Mesenchymal stem cell (in vitro differentiated cells and primary cell): ENCODE measurements around the gene ALPI.
"Not testable (repeated sequence)": the region's sequence is repeated elsewhere in the genome, so short reads cannot be mapped to it uniquely, and the experiment has no call there.

Experiments used
- DNase-seq: peaks from one replicate; pipeline ENCODE4 v3.0.0-alpha.2; 2013
- H2AFZ ChIP-seq: one replicate; pipeline ENCODE4 v1.6.1; 2013; ENCODE audit warnings: low read depth, mild to moderate bottlenecking, control low read depth, inconsistent platforms, low read length, moderate library complexity
- H2AK5ac ChIP-seq: 2 replicates; pipeline ENCODE4 v1.6.1; 2013; ENCODE audit warnings: low read length, moderate library complexity, mild to moderate bottlenecking, inconsistent platforms; ENCODE audit not compliant: severe bottlenecking
- H2BK120ac ChIP-seq: one replicate; pipeline ENCODE4 v1.6.1; 2013; ENCODE audit warnings: low read depth, mild to moderate bottlenecking, inconsistent platforms, low read length, moderate library complexity
- H2BK12ac ChIP-seq, 2 experiments: one replicate each; pipeline ENCODE4 v1.6.1; 2013; ENCODE audit warnings: inconsistent platforms in 2 of 2, low read length in 2 of 2, mild to moderate bottlenecking in 2 of 2, moderate library complexity in 2 of 2, control low read depth in 1 of 2
- H2BK15ac ChIP-seq: one replicate; pipeline ENCODE4 v1.6.1; 2013; ENCODE audit warnings: mild to moderate bottlenecking, low read depth, inconsistent platforms; ENCODE audit not compliant: poor library complexity, severe bottlenecking
- H2BK5ac ChIP-seq: 2 replicates; pipeline ENCODE4 v1.6.1; 2013; ENCODE audit warnings: low read depth, mild to moderate bottlenecking, low read length, control low read depth, inconsistent platforms; ENCODE audit not compliant: poor library complexity, severe bottlenecking
- H3K14ac ChIP-seq, 2 experiments: one replicate each; pipeline ENCODE4 v1.6.1; 2013; ENCODE audit warnings: inconsistent platforms in 2 of 2, low read length in 2 of 2, control low read depth in 1 of 2, mild to moderate bottlenecking in 1 of 2, moderate library complexity in 1 of 2
- H3K18ac ChIP-seq, 2 experiments: one replicate each; pipeline ENCODE4 v1.6.1; 2013; ENCODE audit warnings: inconsistent platforms in 2 of 2, low read length in 2 of 2, control low read depth in 1 of 2, low read depth in 1 of 2, mild to moderate bottlenecking in 1 of 2
- H3K23ac ChIP-seq, 2 experiments: one replicate each; pipeline ENCODE4 v1.6.1; 2013; ENCODE audit warnings: inconsistent platforms in 2 of 2, low read length in 2 of 2, mild to moderate bottlenecking in 2 of 2, moderate library complexity in 2 of 2, control low read depth in 1 of 2
- H3K27ac ChIP-seq: 2 replicates; pipeline ENCODE4 v1.5.1; 2013; ENCODE audit warnings: mild to moderate bottlenecking, moderate library complexity, low read length, control low read depth, inconsistent platforms; ENCODE audit not compliant: poor library complexity, severe bottlenecking
- H3K27me3 ChIP-seq, 2 experiments: 2 replicates each; pipeline versions ENCODE4 v1.6.1 to v1.7.0; 2013; ENCODE audit warnings: low read length in 2 of 2, mild to moderate bottlenecking in 2 of 2, moderate library complexity in 2 of 2, control low read depth in 1 of 2, inconsistent platforms in 1 of 2; ENCODE audit not compliant: control insufficient read depth in 1 of 2, insufficient read depth in 1 of 2
- H3K36me3 ChIP-seq, 2 experiments: 2 replicates each; pipeline versions ENCODE4 v1.6.1 to v1.7.0; 2013; ENCODE audit warnings: low read length in 2 of 2, control low read depth in 1 of 2, inconsistent platforms in 1 of 2, low read depth in 1 of 2, mild to moderate bottlenecking in 1 of 2; ENCODE audit not compliant: insufficient read depth in 2 of 2, control insufficient read depth in 1 of 2
- H3K4ac ChIP-seq, 2 experiments: one replicate each; pipeline ENCODE4 v1.6.1; 2013; ENCODE audit warnings: inconsistent platforms in 2 of 2, low read length in 2 of 2, mild to moderate bottlenecking in 2 of 2, moderate library complexity in 2 of 2, control low read depth in 1 of 2, low read depth in 1 of 2
- H3K4me1 ChIP-seq: 2 replicates; pipeline ENCODE4 v1.6.1; 2013; ENCODE audit warnings: low read depth, low read length, control low read depth; ENCODE audit not compliant: control insufficient read depth, insufficient read depth
- H3K4me2 ChIP-seq: 2 replicates; pipeline ENCODE4 v1.6.1; 2013; ENCODE audit warnings: low read length, mild to moderate bottlenecking, inconsistent platforms; ENCODE audit not compliant: poor library complexity, severe bottlenecking
- H3K4me3 ChIP-seq, 2 experiments: 2 replicates each; pipeline versions ENCODE4 v1.5.1 to v1.7.0; 2013; ENCODE audit warnings: low read length in 2 of 2, mild to moderate bottlenecking in 2 of 2, control low read depth in 1 of 2, low read depth in 1 of 2; ENCODE audit not compliant: insufficient read depth in 1 of 2
- H3K79me1 ChIP-seq: replicated peaks from 2 replicates; pipeline ENCODE4 v1.6.1; 2013; ENCODE audit warnings: mild to moderate bottlenecking, control low read depth, low read length, inconsistent platforms; ENCODE audit not compliant: poor library complexity, severe bottlenecking
- H3K9ac ChIP-seq: 2 replicates; pipeline ENCODE4 v1.7.0; 2013; ENCODE audit warnings: mild to moderate bottlenecking, low read length, moderate library complexity
- H3K9me3 ChIP-seq: 2 replicates; pipeline ENCODE4 v1.7.0; 2013; ENCODE audit warnings: mild to moderate bottlenecking, low read length; ENCODE audit not compliant: control insufficient read depth
- H4K8ac ChIP-seq: one replicate; pipeline ENCODE4 v1.6.1; 2013; ENCODE audit warnings: inconsistent platforms, mild to moderate bottlenecking, low read length, moderate library complexity
- H4K91ac ChIP-seq: one replicate; pipeline ENCODE4 v1.6.1; 2013; ENCODE audit warnings: mild to moderate bottlenecking, low read length, inconsistent platforms
- WGBS: methylation state at CpG from one replicate; pipeline ENCODE4 v1.1.7; 2013; ENCODE audit warnings: mixed read lengths; 5-methylcytosine and 5-hydroxymethylcytosine counted together

Gene ALPI

GRCh38 chr2:232422996-232423395 is 33.0 kb upstream of the ALPI start:
- H3K4ac ChIP-seq, H3K4me2 ChIP-seq, H4K91ac ChIP-seq, DNase-seq, H2AK5ac ChIP-seq, H3K18ac ChIP-seq, H3K23ac ChIP-seq, H4K8ac ChIP-seq, H2BK15ac ChIP-seq, H2BK120ac ChIP-seq, H3K79me1 ChIP-seq, H3K14ac ChIP-seq, H2BK5ac ChIP-seq, H3K9ac ChIP-seq, H2AFZ ChIP-seq, H3K9me3 ChIP-seq, H2BK12ac ChIP-seq, H3K4me3 ChIP-seq, H3K27ac ChIP-seq, H3K36me3 ChIP-seq: not testable (repeated sequence)
- peaks cover 59 to 75% of the 10 kb centered on the region in 2 experiments for H3K27me3 ChIP-seq
- no CpG with 5 or more reads among the region's 3 CpGs for WGBS
- peaks cover 22% of the 10 kb centered on the region for H3K4me1 ChIP-seq

GRCh38 chr2:232423407-232423806 is 32.5 kb upstream of the ALPI start:
- not testable (repeated sequence) for H4K8ac ChIP-seq, H2BK15ac ChIP-seq, DNase-seq

GRCh38 chr2:232431705-232432590 is 24.0 kb upstream of the ALPI start:
- Histone ChIP-seq H2BK15ac (no peak overlapping the region), H2BK120ac (no peak overlapping the region), H2AK5ac (no peak overlapping the region), H4K91ac (no peak overlapping the region), H3K9ac (no peak overlapping the region), H2BK12ac (no peak overlapping the region), H3K23ac (no peak overlapping the region), H3K18ac (no peak overlapping the region), H3K27me3 (peaks cover 27 to 43% of the 10 kb centered on the region in 2 experiments), H3K4me2 (no peak overlapping the region), H3K79me1 (no peaks in the 10 kb centered on the region), H3K27ac (no peak overlapping the region), H4K8ac (no peak overlapping the region), H3K36me3 (no peaks in the 10 kb centered on the region), H3K9me3 (no peaks in the 10 kb centered on the region), H2AFZ (no peak overlapping the region), H3K4ac (no peak overlapping the region), H2BK5ac (no peak overlapping the region), H3K14ac (peak overlapping the region in 1 of 2 experiments; percentile 89), H3K4me3 (no peak overlapping the region), H3K4me1 (peaks cover 4% of the 10 kb centered on the region)
- 89% methylated on average over 16 of the region's 16 CpGs for WGBS
- no peak for DNase-seq

More at GRCh38 chr2:232423407-232423806, 32.5 kb upstream of the ALPI start:
- H3K27ac ChIP-seq, H3K4me3 ChIP-seq, H3K79me1 ChIP-seq, H2AFZ ChIP-seq, H3K14ac ChIP-seq, H4K91ac ChIP-seq, H2BK12ac ChIP-seq, H3K9me3 ChIP-seq, H2AK5ac ChIP-seq, H3K4ac ChIP-seq, H3K36me3 ChIP-seq, H3K4me2 ChIP-seq, H3K9ac ChIP-seq, H3K23ac ChIP-seq, H2BK120ac ChIP-seq, H3K18ac ChIP-seq, H2BK5ac ChIP-seq: not testable (repeated sequence)
- H3K4me1 ChIP-seq: peaks cover 22% of the 10 kb centered on the region
- H3K27me3 ChIP-seq: peaks cover 55 to 71% of the 10 kb centered on the region in 2 experiments
- WGBS: 15% methylated on average over 6 of the region's 7 CpGs

GRCh38 chr2:232432598-232433184 is 23.3 kb upstream of the ALPI start:
- Histone ChIP-seq H2BK120ac (no peak overlapping the region), H3K4me2 (no peak overlapping the region)

More at GRCh38 chr2:232432598-232433184, 23.3 kb upstream of the ALPI start:
- Histone ChIP-seq H4K8ac (no peak overlapping the region), H2BK12ac (no peak overlapping the region), H2AK5ac (no peak overlapping the region), H3K14ac (no peak overlapping the region), H3K4me1 (peaks cover 4% of the 10 kb centered on the region), H3K23ac (no peak overlapping the region), H3K9ac (no peak overlapping the region), H2BK15ac (no peak overlapping the region), H3K27me3 (peaks cover 34 to 51% of the 10 kb centered on the region in 2 experiments), H2BK5ac (no peak overlapping the region), H3K27ac (no peak overlapping the region), H3K4ac (no peak overlapping the region), H3K4me3 (no peak overlapping the region), H3K9me3 (no peaks in the 10 kb centered on the region), H3K36me3 (no peaks in the 10 kb centered on the region), H2AFZ (no peak overlapping the region), H3K18ac (no peak overlapping the region), H3K79me1 (no peaks in the 10 kb centered on the region), H4K91ac (no peak overlapping the region)
- DNase-seq: no peak
- 65% methylated on average over 16 of the region's 16 CpGs for WGBS
